ENCODE measurements around the gene MRPS25. TPM values are rescaled to one million over a fixed set of nuclear protein-coding genes. Genes with fewer than 3 reads are reported as not detected.

The MRPS25 gene
- total RNA-seq, 1 experiment from 2014 or later: 53.2 TPM

DNA sequence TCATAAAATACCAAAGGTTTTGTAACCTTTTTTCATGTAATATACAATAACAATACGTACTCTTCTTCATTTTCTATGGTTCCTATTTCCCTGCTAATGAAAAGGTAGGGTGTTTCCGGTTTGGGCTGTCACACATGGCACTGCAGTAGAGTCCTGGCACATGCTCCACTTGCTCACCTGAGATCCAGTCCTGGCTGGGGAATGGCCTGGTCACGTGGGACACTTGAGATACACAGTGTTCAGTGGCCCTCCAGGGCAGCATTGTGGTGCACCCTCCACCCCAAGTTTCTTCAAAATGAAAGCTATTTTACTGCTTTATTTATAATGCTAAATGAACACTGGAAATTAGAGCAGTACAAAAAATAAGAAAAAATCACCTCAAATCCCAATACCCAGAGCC, 23.2 kb downstream of the MRPS25 start:
- WGBS (ENCODE audit: extremely low coverage, insufficient read length, low lambda C conversion rate): no CpG with 5 or more reads among the region's 3 CpGs
- Histone ChIP-seq H4K91ac (ENCODE audit: insufficient read length, low read depth, low read length) (no peak overlapping the region), H2BK15ac (ENCODE audit: low read depth, low read length) (no peak overlapping the region), H3K9me3 (ENCODE audit: control insufficient read depth, low read depth, low read length) (no peaks in the 10 kb centered on the region), H4K8ac (replicated peaks; ENCODE audit: insufficient read length, low read depth, low read length) (no peak overlapping the region), H3K79me2 (ENCODE audit: insufficient read depth, low read length) (no peaks in the 10 kb centered on the region), H3K27ac (ENCODE audit: insufficient read length, low read depth, low read length) (no peak overlapping the region), H3K56ac (ENCODE audit: insufficient read length, low read depth, low read length) (no peak overlapping the region), H2AK5ac (ENCODE audit: insufficient read length, low read length) (no peak overlapping the region), H4K5ac (ENCODE audit: insufficient read length, low read depth, low read length) (no peak overlapping the region), H3K23me2 (ENCODE audit: insufficient read length, low read depth, low read length, poor library complexity, severe bottlenecking) (no peaks in the 10 kb centered on the region), H3K14ac (ENCODE audit: insufficient read depth, low read length) (no peak overlapping the region), H2BK12ac (ENCODE audit: insufficient read length, low read depth, low read length) (no peak overlapping the region), H2BK120ac (ENCODE audit: low read depth, low read length, poor library complexity, severe bottlenecking) (no peak overlapping the region), H4K20me1 (ENCODE audit: control insufficient read depth, insufficient read depth, insufficient read length) (no peaks in the 10 kb centered on the region), H3K23ac (ENCODE audit: insufficient read length, low read depth, low read length) (no peak overlapping the region), H2BK5ac (ENCODE audit: insufficient read length, low read length) (no peak overlapping the region), H3K18ac (ENCODE audit: insufficient read length, low read depth, low read length) (no peak overlapping the region), H3K4me2 (ENCODE audit: insufficient read depth, insufficient read length, low read length) (no peak overlapping the region), H2BK20ac (ENCODE audit: low read depth, low read length, poor library complexity, severe bottlenecking) (no peak overlapping the region), H3K9ac (ENCODE audit: extremely low read depth, insufficient read length, low read length) (no peak overlapping the region), H3K27me3 (ENCODE audit: insufficient read depth, low read length) (no peaks in the 10 kb centered on the region), H3K79me1 (ENCODE audit: insufficient read depth, low read depth, low read length, poor library complexity, severe bottlenecking) (no peaks in the 10 kb centered on the region), H2AFZ (ENCODE audit: low read length) (no peak overlapping the region), H3K4ac (ENCODE audit: low read depth, low read length) (no peak overlapping the region), H3K4me1 (ENCODE audit: insufficient read depth, low read length) (no peaks in the 10 kb centered on the region), H3T11ph (ENCODE audit: low read length) (no peak overlapping the region)
- Mint-ChIP-seq H3K27me3 (ENCODE audit: low read depth) (no peaks in the 10 kb centered on the region), H3K27ac (no peak overlapping the region), H3K4me1 (no peaks in the 10 kb centered on the region), H3K4me3 (no peak overlapping the region), H3K36me3 (ENCODE audit: insufficient read depth in 1 of 3, low read depth in 3 of 3) (peaks cover 40 to 97% (median 89%) of the 10 kb centered on the region in 3 experiments; a peak in 6 of 7 replicates), H3K9me3 (no peaks in the 10 kb centered on the region)
- no peak for DNase-seq
- no peak for TF ChIP-seq CTCF (conservative IDR thresholded peaks at IDR 0.05)

Data from H9 (cell line).